HEK293 (cell line): ENCODE results near the gene MASP2.
A peak's percentile ranks its signal among the peaks of the same experiment; 100 is the strongest.

ENCODE experiments used
- BCL11B ChIP-seq: fragments of 450-650 bp; formaldehyde crosslinking; IDR thresholded peaks from 2 replicates; pipeline ENCODE4 v1.5.1; 2016; ENCODE audit warnings: low read depth, missing biosample characterization, missing genetic modification characterization
- FEZF1 ChIP-seq: fragments of 450-650 bp; formaldehyde crosslinking; IDR thresholded peaks from 2 replicates; pipeline ENCODE4 v1.5.1; 2016; ENCODE audit warnings: missing biosample characterization, missing genetic modification characterization
- GFI1B ChIP-seq: fragments of 450-650 bp; formaldehyde crosslinking; IDR thresholded peaks from 2 replicates; pipeline ENCODE4 v1.5.1; 2016; ENCODE audit warnings: missing biosample characterization, missing genetic modification characterization
- GLI2 ChIP-seq: fragments of 450-650 bp; formaldehyde crosslinking; IDR thresholded peaks from 2 replicates; pipeline ENCODE4; 2017; ENCODE audit warnings: missing biosample characterization, missing genetic modification characterization, low read depth, borderline replicate concordance
- GLI4 ChIP-seq: fragments of 450-650 bp; formaldehyde crosslinking; IDR thresholded peaks from 2 replicates; pipeline ENCODE4 v1.5.1; 2016; ENCODE audit warnings: missing biosample characterization, missing genetic modification characterization
- GLIS1 ChIP-seq: fragments of 450-650 bp; formaldehyde crosslinking; IDR thresholded peaks from 2 replicates; pipeline ENCODE4 v1.5.1; 2016; ENCODE audit warnings: missing biosample characterization, missing genetic modification characterization
- HOXD13 ChIP-seq: sonication (generic); formaldehyde crosslinking; IDR thresholded peaks from 2 replicates; pipeline ENCODE4 v1.8.0; 2022; ENCODE audit warnings: missing genetic modification reagents, borderline replicate concordance
- IKZF3 ChIP-seq: fragments of 450-650 bp; IDR thresholded peaks from 2 replicates; pipeline ENCODE4 v1.5.0; 2018; ENCODE audit warnings: missing biosample characterization, mild to moderate bottlenecking, missing genetic modification characterization, moderate library complexity
- REPIN1 ChIP-seq: fragments of 450-650 bp; formaldehyde crosslinking; IDR thresholded peaks from 2 replicates; pipeline ENCODE4 v1.5.1; 2017; ENCODE audit warnings: missing biosample characterization, missing genetic modification characterization, low read depth
- WT1 ChIP-seq: fragments of 450-650 bp; formaldehyde crosslinking; IDR thresholded peaks from 2 replicates; pipeline ENCODE4 v1.5.1; 2016; ENCODE audit warnings: missing biosample characterization, missing genetic modification characterization
- ZBTB48 ChIP-seq: fragments of 450-650 bp; formaldehyde crosslinking; IDR thresholded peaks from 2 replicates; pipeline ENCODE4 v1.5.1; 2016; ENCODE audit warnings: missing biosample characterization, missing genetic modification characterization
- ZFP37 ChIP-seq: fragments of 450-650 bp; formaldehyde crosslinking; IDR thresholded peaks from 2 replicates; pipeline ENCODE4 v1.5.1; 2016; ENCODE audit warnings: missing biosample characterization, missing genetic modification characterization
- ZNF140 ChIP-seq: fragments of 450-650 bp; formaldehyde crosslinking; IDR thresholded peaks from 2 replicates; pipeline ENCODE4 v1.5.1; 2016; ENCODE audit warnings: missing biosample characterization, missing genetic modification characterization
- ZNF174 ChIP-seq: fragments of 450-650 bp; formaldehyde crosslinking; IDR thresholded peaks from 2 replicates; pipeline ENCODE4 v1.5.0; 2017; ENCODE audit warnings: missing biosample characterization, mild to moderate bottlenecking, missing genetic modification characterization
- ZNF214 ChIP-seq: fragments of 450-650 bp; formaldehyde crosslinking; IDR thresholded peaks from 2 replicates; pipeline ENCODE4 v1.5.1; 2017; ENCODE audit warnings: missing biosample characterization, mild to moderate bottlenecking, missing genetic modification characterization, borderline replicate concordance
- ZNF302 ChIP-seq: fragments of 450-650 bp; formaldehyde crosslinking; IDR thresholded peaks from 2 replicates; pipeline ENCODE4 v1.5.1; 2016; ENCODE audit warnings: missing biosample characterization, missing genetic modification characterization, low read depth
- ZNF37A ChIP-seq: fragments of 450-650 bp; IDR thresholded peaks from 2 replicates; pipeline ENCODE4 v1.5.1; 2018; ENCODE audit warnings: missing biosample characterization, missing genetic modification characterization
- ZNF404 ChIP-seq: fragments of 450-650 bp; formaldehyde crosslinking; IDR thresholded peaks from 2 replicates; pipeline ENCODE4 v1.5.1; 2017; ENCODE audit warnings: missing biosample characterization, missing genetic modification characterization
- ZNF423 ChIP-seq: fragments of 450-650 bp; formaldehyde crosslinking; IDR thresholded peaks from 2 replicates; pipeline ENCODE4 v1.5.1; 2016; ENCODE audit warnings: missing biosample characterization, missing genetic modification characterization
- ZNF514 ChIP-seq: fragments of 450-650 bp; formaldehyde crosslinking; IDR thresholded peaks from 2 replicates; pipeline ENCODE4 v1.5.1; 2016; ENCODE audit warnings: missing biosample characterization, missing genetic modification characterization
- ZNF561 ChIP-seq: fragments of 450-650 bp; IDR thresholded peaks from 2 replicates; pipeline ENCODE4 v1.5.1; 2018; ENCODE audit warnings: missing biosample characterization, missing genetic modification characterization, borderline replicate concordance
- ZNF571 ChIP-seq: fragments of 450-650 bp; formaldehyde crosslinking; IDR thresholded peaks from 2 replicates; pipeline ENCODE4 v1.5.0; 2017; ENCODE audit warnings: missing biosample characterization, missing genetic modification characterization
- ZNF626 ChIP-seq: fragments of 450-650 bp; sonication (Bioruptor Pico); formaldehyde crosslinking; IDR thresholded peaks from 2 replicates; pipeline ENCODE4 v1.5.1; 2018; ENCODE audit warnings: missing biosample characterization, missing genetic modification characterization, inconsistent platforms
- ZNF670 ChIP-seq: fragments of 450-650 bp; formaldehyde crosslinking; IDR thresholded peaks from 2 replicates; pipeline ENCODE4 v1.5.1; 2016; ENCODE audit warnings: missing biosample characterization, missing genetic modification characterization, low read depth
- ZNF792 ChIP-seq: fragments of 450-650 bp; formaldehyde crosslinking; IDR thresholded peaks from 2 replicates; pipeline ENCODE4 v1.5.1; 2016; ENCODE audit warnings: missing biosample characterization, missing genetic modification characterization
- ZNF837 ChIP-seq: fragments of 450-650 bp; formaldehyde crosslinking; IDR thresholded peaks from 2 replicates; pipeline ENCODE4 v1.5.1; 2016; ENCODE audit warnings: missing biosample characterization, missing genetic modification characterization
- TF ChIP-seq, protein P1 (sequence below): fragments of 450-650 bp; formaldehyde crosslinking; IDR thresholded peaks from 2 replicates; pipeline ENCODE4 v1.5.1; 2016; ENCODE audit warnings: missing biosample characterization, missing genetic modification characterization
- TF ChIP-seq, protein P2 (sequence below): fragments of 450-650 bp; formaldehyde crosslinking; IDR thresholded peaks from 2 replicates; pipeline ENCODE4 v1.5.1; 2016; ENCODE audit warnings: missing biosample characterization, missing genetic modification characterization
- TF ChIP-seq, protein P3 (sequence below): fragments of 450-650 bp; formaldehyde crosslinking; IDR thresholded peaks from 2 replicates; pipeline ENCODE4; 2016; ENCODE audit warnings: missing biosample characterization, missing genetic modification characterization
- TF ChIP-seq, protein P4 (sequence below): fragments of 450-650 bp; formaldehyde crosslinking; IDR thresholded peaks from 2 replicates; pipeline ENCODE4 v1.5.1; 2017; ENCODE audit warnings: missing biosample characterization, missing genetic modification characterization
- TF ChIP-seq, protein P5 (sequence below): fragments of 450-650 bp; formaldehyde crosslinking; IDR thresholded peaks from 2 replicates; pipeline ENCODE4 v1.5.1; 2016; ENCODE audit warnings: missing biosample characterization, missing genetic modification characterization
- TF ChIP-seq, protein P6 (sequence below): fragments of 450-650 bp; formaldehyde crosslinking; IDR thresholded peaks from 2 replicates; pipeline ENCODE4 v1.5.1; 2016; ENCODE audit warnings: missing biosample characterization, missing genetic modification characterization

Gene MASP2

DNA sequence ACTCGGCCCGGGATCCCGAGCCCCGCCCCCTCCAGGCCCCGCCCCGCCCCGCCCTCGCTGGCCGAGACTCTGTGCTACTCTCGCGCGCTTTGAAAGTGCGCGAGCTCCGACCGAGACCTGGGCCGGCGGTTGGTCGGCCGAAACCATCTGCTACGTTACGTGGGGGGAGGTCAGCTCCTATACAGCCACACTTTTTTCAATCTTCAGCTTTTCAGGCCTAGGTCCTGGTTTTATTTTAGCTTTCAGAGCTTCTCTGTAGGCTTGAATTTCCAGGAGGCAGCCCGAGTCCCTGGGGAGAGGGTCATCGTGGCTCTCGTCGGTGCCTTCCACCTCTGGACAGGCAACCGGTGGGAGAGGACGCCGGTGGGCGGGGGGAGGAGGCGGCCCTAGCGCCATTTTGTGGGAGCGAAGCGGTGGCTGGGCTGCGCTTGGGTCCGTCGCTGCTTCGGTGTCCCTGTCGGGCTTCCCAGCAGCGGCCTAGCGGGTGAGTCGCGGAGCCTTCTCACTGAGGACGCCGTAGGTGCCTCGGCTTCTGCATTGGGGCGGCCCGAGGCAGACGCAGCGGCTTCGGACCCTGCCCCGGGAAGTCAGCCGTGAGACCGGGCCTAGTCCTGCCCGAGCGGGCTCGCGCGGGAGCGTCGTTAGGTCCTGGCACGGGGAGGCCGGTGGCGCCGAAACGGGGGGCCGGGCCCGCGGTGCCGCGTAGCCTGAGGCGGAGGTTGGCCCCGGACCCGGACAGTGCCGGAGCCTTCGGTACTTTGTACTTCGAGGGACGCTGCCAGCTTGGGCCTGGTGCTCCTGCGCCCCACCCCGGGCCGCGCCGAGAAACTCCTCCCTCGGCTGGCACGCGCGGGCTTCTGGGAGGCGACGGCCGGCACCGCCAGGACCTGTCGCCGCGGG, 34.5 kb downstream of the MASP2 start, which contains the start of gene TARDBP (continued):
- TF ChIP-seq, protein P1, sequence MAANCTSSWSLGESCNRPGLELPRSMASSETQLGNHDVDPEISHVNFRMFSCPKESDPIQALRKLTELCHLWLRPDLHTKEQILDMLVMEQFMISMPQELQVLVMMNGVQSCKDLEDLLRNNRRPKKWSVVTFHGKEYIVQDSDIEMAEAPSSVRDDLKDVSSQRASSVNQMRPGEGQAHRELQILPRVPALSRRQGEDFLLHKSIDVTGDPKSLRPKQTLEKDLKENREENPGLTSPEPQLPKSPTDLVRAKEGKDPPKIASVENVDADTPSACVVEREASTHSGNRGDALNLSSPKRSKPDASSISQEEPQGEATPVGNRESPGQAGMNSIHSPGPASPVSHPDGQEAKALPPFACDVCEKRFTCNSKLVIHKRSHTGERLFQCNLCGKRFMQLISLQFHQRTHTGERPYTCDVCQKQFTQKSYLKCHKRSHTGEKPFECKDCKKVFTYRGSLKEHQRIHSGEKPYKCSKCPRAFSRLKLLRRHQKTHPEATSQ (tag by site-specific recombination), result peak; percentile 80; the same call in 1 of the 2 replicates
- no peak for TF ChIP-seq GFI1B (tag by site-specific recombination)
- no peak for TF ChIP-seq ZNF423 (tag by site-specific recombination)
- no peak for TF ChIP-seq ZNF571 (tag by site-specific recombination)
- TF ChIP-seq ZNF404 (tag by site-specific recombination), result no peak
- TF ChIP-seq, protein P2, sequence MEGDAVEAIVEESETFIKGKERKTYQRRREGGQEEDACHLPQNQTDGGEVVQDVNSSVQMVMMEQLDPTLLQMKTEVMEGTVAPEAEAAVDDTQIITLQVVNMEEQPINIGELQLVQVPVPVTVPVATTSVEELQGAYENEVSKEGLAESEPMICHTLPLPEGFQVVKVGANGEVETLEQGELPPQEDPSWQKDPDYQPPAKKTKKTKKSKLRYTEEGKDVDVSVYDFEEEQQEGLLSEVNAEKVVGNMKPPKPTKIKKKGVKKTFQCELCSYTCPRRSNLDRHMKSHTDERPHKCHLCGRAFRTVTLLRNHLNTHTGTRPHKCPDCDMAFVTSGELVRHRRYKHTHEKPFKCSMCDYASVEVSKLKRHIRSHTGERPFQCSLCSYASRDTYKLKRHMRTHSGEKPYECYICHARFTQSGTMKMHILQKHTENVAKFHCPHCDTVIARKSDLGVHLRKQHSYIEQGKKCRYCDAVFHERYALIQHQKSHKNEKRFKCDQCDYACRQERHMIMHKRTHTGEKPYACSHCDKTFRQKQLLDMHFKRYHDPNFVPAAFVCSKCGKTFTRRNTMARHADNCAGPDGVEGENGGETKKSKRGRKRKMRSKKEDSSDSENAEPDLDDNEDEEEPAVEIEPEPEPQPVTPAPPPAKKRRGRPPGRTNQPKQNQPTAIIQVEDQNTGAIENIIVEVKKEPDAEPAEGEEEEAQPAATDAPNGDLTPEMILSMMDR, result peak; percentile 38; the same call in 1 of the 2 replicates
- TF ChIP-seq, protein P3, sequence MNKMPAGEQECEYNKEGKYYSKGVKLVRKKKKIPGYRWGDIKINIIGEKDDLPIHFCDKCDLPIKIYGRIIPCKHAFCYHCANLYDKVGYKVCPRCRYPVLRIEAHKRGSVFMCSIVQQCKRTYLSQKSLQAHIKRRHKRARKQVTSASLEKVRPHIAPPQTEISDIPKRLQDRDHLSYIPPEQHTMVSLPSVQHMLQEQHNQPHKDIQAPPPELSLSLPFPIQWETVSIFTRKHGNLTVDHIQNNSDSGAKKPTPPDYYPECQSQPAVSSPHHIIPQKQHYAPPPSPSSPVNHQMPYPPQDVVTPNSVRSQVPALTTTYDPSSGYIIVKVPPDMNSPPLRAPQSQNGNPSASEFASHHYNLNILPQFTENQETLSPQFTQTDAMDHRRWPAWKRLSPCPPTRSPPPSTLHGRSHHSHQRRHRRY, result no peak
- TF ChIP-seq, protein P4, sequence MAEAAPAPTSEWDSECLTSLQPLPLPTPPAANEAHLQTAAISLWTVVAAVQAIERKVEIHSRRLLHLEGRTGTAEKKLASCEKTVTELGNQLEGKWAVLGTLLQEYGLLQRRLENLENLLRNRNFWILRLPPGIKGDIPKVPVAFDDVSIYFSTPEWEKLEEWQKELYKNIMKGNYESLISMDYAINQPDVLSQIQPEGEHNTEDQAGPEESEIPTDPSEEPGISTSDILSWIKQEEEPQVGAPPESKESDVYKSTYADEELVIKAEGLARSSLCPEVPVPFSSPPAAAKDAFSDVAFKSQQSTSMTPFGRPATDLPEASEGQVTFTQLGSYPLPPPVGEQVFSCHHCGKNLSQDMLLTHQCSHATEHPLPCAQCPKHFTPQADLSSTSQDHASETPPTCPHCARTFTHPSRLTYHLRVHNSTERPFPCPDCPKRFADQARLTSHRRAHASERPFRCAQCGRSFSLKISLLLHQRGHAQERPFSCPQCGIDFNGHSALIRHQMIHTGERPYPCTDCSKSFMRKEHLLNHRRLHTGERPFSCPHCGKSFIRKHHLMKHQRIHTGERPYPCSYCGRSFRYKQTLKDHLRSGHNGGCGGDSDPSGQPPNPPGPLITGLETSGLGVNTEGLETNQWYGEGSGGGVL (tag by site-specific recombination), result no peak
- peak; percentile 73; the same call in 1 of the 2 replicates for TF ChIP-seq REPIN1 (tag by site-specific recombination)
- no peak for TF ChIP-seq ZNF174 (tag by site-specific recombination)
- peak; percentile 49; the same call in 1 of the 2 replicates for TF ChIP-seq ZBTB48 (tag by site-specific recombination)
- TF ChIP-seq ZNF37A (tag by site-specific recombination), result no peak
- no peak for TF ChIP-seq GLI2 (tag by site-specific recombination)
- no peak for TF ChIP-seq IKZF3 (tag by site-specific recombination)
- no peak for TF ChIP-seq ZNF302 (tag by site-specific recombination)
- no peak for TF ChIP-seq FEZF1 (tag by site-specific recombination)
- TF ChIP-seq ZNF626 (tag by site-specific recombination), result no peak
- TF ChIP-seq ZNF792, result no peak; the same call in 1 of the 2 replicates
- TF ChIP-seq ZNF561, result peak; percentile 89
- no peak for TF ChIP-seq GLI4 (tag by site-specific recombination)
- no peak for TF ChIP-seq ZNF837 (tag by site-specific recombination)
- 0 out of 2 replicates have a peak, but pooled peaks have one; percentile 47 for TF ChIP-seq WT1
- TF ChIP-seq, protein P5, sequence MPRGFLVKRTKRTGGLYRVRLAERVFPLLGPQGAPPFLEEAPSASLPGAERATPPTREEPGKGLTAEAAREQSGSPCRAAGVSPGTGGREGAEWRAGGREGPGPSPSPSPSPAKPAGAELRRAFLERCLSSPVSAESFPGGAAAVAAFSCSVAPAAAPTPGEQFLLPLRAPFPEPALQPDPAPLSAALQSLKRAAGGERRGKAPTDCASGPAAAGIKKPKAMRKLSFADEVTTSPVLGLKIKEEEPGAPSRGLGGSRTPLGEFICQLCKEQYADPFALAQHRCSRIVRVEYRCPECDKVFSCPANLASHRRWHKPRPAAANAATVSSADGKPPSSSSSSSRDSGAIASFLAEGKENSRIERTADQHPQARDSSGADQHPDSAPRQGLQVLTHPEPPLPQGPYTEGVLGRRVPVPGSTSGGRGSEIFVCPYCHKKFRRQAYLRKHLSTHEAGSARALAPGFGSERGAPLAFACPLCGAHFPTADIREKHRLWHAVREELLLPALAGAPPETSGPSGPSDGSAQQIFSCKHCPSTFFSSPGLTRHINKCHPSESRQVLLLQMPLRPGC (tag by site-specific recombination), result peak; percentile 32
- TF ChIP-seq, protein P6, sequence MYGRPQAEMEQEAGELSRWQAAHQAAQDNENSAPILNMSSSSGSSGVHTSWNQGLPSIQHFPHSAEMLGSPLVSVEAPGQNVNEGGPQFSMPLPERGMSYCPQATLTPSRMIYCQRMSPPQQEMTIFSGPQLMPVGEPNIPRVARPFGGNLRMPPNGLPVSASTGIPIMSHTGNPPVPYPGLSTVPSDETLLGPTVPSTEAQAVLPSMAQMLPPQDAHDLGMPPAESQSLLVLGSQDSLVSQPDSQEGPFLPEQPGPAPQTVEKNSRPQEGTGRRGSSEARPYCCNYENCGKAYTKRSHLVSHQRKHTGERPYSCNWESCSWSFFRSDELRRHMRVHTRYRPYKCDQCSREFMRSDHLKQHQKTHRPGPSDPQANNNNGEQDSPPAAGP (tag by site-specific recombination), result peak; percentile 81; the same call in 1 of the 2 replicates
- no peak for TF ChIP-seq ZNF214 (tag by site-specific recombination)
- 0 out of 2 replicates have a peak, but pooled peaks have one; percentile 46 for TF ChIP-seq HOXD13 (CRISPR knock-in tag)
- TF ChIP-seq ZNF140 (tag by site-specific recombination), result no peak
- no peak for TF ChIP-seq GLIS1 (tag by site-specific recombination)
- TF ChIP-seq BCL11B, result no peak
- TF ChIP-seq ZNF670 (tag by site-specific recombination), result no peak
- no peak; the same call in none of the 2 replicates for TF ChIP-seq ZFP37
- TF ChIP-seq ZNF514 (tag by site-specific recombination), result no peak
